SU-DHL-6 (cell line): Measurements from ENCODE around the gene EFNA5.

Experiments
- H2AFZ ChIP-seq: fragments of 200-600 bp; sonication (generic); 2 replicates; pipeline ENCODE4 v1.6.1; 2014; ENCODE audit warnings: low read depth, mild to moderate bottlenecking, moderate library complexity, mixed read lengths, antibody characterized with exemption, low read length; ENCODE audit not compliant: severe bottlenecking
- H3F3A ChIP-seq: fragments of 200-600 bp; shearing (Covaris generic); 2 replicates; pipeline ENCODE4 v1.6.0; 2016; ENCODE audit warnings: antibody characterized with exemption, mild to moderate bottlenecking; ENCODE audit not compliant: insufficient read depth
- H3K27ac ChIP-seq: fragments of 200-600 bp; sonication (generic); 2 replicates; pipeline ENCODE4 v1.5.1; 2016; ENCODE audit warnings: low read depth, mild to moderate bottlenecking, low read length, moderate library complexity, mixed read lengths
- H3K27me3 ChIP-seq: fragments of 200-600 bp; sonication (generic), shearing (Covaris generic); 2 replicates; pipeline ENCODE4 v1.6.0; 2014; ENCODE audit warnings: mild to moderate bottlenecking, low read length
- H3K36me3 ChIP-seq: fragments of 200-600 bp; sonication (generic); 2 replicates; pipeline ENCODE4 v1.6.1; 2014; ENCODE audit warnings: mild to moderate bottlenecking, low read length, mixed read lengths
- H3K4me2 ChIP-seq: fragments of 300-600, 200-600 bp; shearing (Covaris generic), sonication (generic); 2 replicates; pipeline ENCODE4 v1.6.0; 2014; ENCODE audit warnings: low read length, low read depth, mild to moderate bottlenecking; ENCODE audit not compliant: poor library complexity, severe bottlenecking
- H3K4me3 ChIP-seq: fragments of 200-600 bp; sonication (generic); 2 replicates; pipeline ENCODE4 v1.5.1; 2014; ENCODE audit warnings: antibody characterized with exemption, low read length, mild to moderate bottlenecking, mixed read lengths; ENCODE audit not compliant: insufficient read depth, poor library complexity, severe bottlenecking
- H3K79me2 ChIP-seq: fragments of 200-600 bp; sonication (generic); 2 replicates; pipeline ENCODE4 v1.6.1; 2014; ENCODE audit warnings: mild to moderate bottlenecking, low read length, moderate library complexity; ENCODE audit not compliant: insufficient read depth
- H3K9ac ChIP-seq: fragments of 200-600 bp; sonication (generic); 2 replicates; pipeline ENCODE4 v1.7.0; 2014; ENCODE audit warnings: mild to moderate bottlenecking, low read length
- H3K9me2 ChIP-seq: fragments of 200-600 bp; sonication (generic); replicated peaks from 2 replicates; pipeline ENCODE4 v1.6.1; 2014; ENCODE audit warnings: low read length; ENCODE audit not compliant: insufficient read depth
- H3K9me3 ChIP-seq: fragments of 200-600 bp; sonication (generic); 2 replicates; pipeline ENCODE4 v1.6.1; 2014; ENCODE audit warnings: low read length, mixed read lengths; ENCODE audit not compliant: insufficient read depth
- H4K20me1 ChIP-seq: fragments of 200-600 bp; sonication (generic); 2 replicates; pipeline ENCODE4 v1.6.1; 2014; ENCODE audit warnings: low read depth, mild to moderate bottlenecking, antibody characterized with exemption, low read length, moderate library complexity, mixed read lengths
- CTCF ChIP-seq: fragments of 200-600 bp; sonication (generic); IDR thresholded peaks from one replicate; pipeline ENCODE4 v1.5.1; 2017; ENCODE audit warnings: antibody characterized with exemption, mild to moderate bottlenecking, low read length, moderate library complexity; ENCODE audit not compliant: insufficient read depth, poor library complexity, severe bottlenecking
- EZH2phosphoT487 ChIP-seq: fragments of 200-600 bp; sonication (generic), shearing (Covaris generic); conservative IDR thresholded peaks from 2 replicates; pipeline ENCODE4 v1.6.1; 2018; ENCODE audit warnings: mild to moderate bottlenecking, antibody characterized with exemption, low read length, moderate library complexity, mixed read lengths

Gene EFNA5

GRCh38 chr5:107651325-107651724, 19.4 kb downstream of the EFNA5 start:
- no peak overlapping the region for H3K9ac ChIP-seq
- no peak overlapping the region for H2AFZ ChIP-seq
- H3K27me3 ChIP-seq, result no peaks in the 10 kb centered on the region
- H4K20me1 ChIP-seq, result no peaks in the 10 kb centered on the region
- H3K4me3 ChIP-seq, result no peak overlapping the region
- H3K9me2 ChIP-seq, result no peaks in the 10 kb centered on the region
- H3K79me2 ChIP-seq, result no peaks in the 10 kb centered on the region
- no peak overlapping the region for H3K27ac ChIP-seq
- H3K4me2 ChIP-seq, result no peak overlapping the region
- no peaks in the 10 kb centered on the region for H3F3A ChIP-seq
- TF ChIP-seq CTCF (no peak), EZH2phosphoT487 (no peak)
- no peaks in the 10 kb centered on the region for H3K9me3 ChIP-seq
- no peaks in the 10 kb centered on the region for H3K36me3 ChIP-seq

GRCh38 chr5:107646418-107646817, 24.3 kb downstream of the EFNA5 start:
- Histone ChIP-seq H3F3A (no peaks in the 10 kb centered on the region), H3K4me3 (no peak overlapping the region), H3K79me2 (no peaks in the 10 kb centered on the region), H3K9me2 (no peaks in the 10 kb centered on the region), H4K20me1 (no peaks in the 10 kb centered on the region), H3K36me3 (no peaks in the 10 kb centered on the region), H2AFZ (no peak overlapping the region), H3K4me2 (no peak overlapping the region), H3K9me3 (no peaks in the 10 kb centered on the region), H3K9ac (no peak overlapping the region), H3K27ac (no peak overlapping the region), H3K27me3 (no peaks in the 10 kb centered on the region)
- TF ChIP-seq EZH2phosphoT487 (no peak), CTCF (no peak)

- H3K9me3 ChIP-seq, result no peaks in the 10 kb centered on the region
- H3K4me2 ChIP-seq, result no peak overlapping the region
- H3K36me3 ChIP-seq, result no peaks in the 10 kb centered on the region
- no peak overlapping the region for H3K4me3 ChIP-seq
- no peak for TF ChIP-seq CTCF
- H4K20me1 ChIP-seq, result no peaks in the 10 kb centered on the region
- H3K27ac ChIP-seq, result no peak overlapping the region
- no peaks in the 10 kb centered on the region for H3K9me2 ChIP-seq
- no peak overlapping the region for H2AFZ ChIP-seq
- H3F3A ChIP-seq, result no peaks in the 10 kb centered on the region
- H3K27me3 ChIP-seq, result no peaks in the 10 kb centered on the region
- no peaks in the 10 kb centered on the region for H3K79me2 ChIP-seq
- no peak overlapping the region for H3K9ac ChIP-seq
These were observed 30.2 kb downstream of the EFNA5 start for GRCh38 chr5:107640568-107640967.

DNA sequence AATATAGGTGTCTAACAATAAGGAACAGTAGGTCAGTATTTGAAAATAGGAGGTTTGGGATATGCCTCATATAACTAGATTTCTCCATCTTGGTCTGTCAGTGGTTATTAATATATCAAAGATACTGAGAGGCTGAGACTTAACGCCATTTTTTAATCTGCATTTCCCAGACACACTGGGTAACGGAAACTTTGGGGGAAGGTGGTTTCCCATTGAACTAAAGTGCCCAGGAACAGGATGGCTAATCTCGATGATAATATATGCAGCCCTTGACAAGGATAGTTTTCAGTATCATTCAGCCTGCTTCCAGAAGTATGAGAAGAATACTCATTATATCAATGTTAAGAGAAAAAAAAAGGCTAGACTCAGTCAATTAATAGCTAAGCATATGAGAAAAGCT, 30.7 kb downstream of the EFNA5 start:
- no peaks in the 10 kb centered on the region for H4K20me1 ChIP-seq
- no peaks in the 10 kb centered on the region for H3K27me3 ChIP-seq
- H2AFZ ChIP-seq, result no peak overlapping the region
- H3K9me2 ChIP-seq, result no peaks in the 10 kb centered on the region
- no peak for TF ChIP-seq EZH2phosphoT487
- no peak for TF ChIP-seq CTCF
- no peaks in the 10 kb centered on the region for H3K79me2 ChIP-seq
- H3K36me3 ChIP-seq, result no peaks in the 10 kb centered on the region
- no peaks in the 10 kb centered on the region for H3K9me3 ChIP-seq
- no peak overlapping the region for H3K4me2 ChIP-seq
- no peak overlapping the region for H3K9ac ChIP-seq
- no peak overlapping the region for H3K27ac ChIP-seq
- H3F3A ChIP-seq, result no peaks in the 10 kb centered on the region
- no peak overlapping the region for H3K4me3 ChIP-seq
